GM12864 (cell line): Measurements from ENCODE around the gene SLC30A9.

Experiments used
- DNase-seq: peaks from one replicate; pipeline ENCODE4 v3.0.0-alpha.2; 2011; ENCODE audit warnings: low read depth
- H3K4me3 ChIP-seq: 2 replicates; pipeline ENCODE4 v1.5.1; 2011; ENCODE audit warnings: mild to moderate bottlenecking, low read depth, low read length, control low read depth
- TF ChIP-seq, protein P1 (sequence below): IDR thresholded peaks from 2 replicates; pipeline ENCODE4 v1.5.1; 2011; ENCODE audit warnings: low read depth, mild to moderate bottlenecking, moderate library complexity, low read length, control low read depth, inconsistent platforms; ENCODE audit errors: missing control alignments

Gene SLC30A9

GRCh38 chr4:41963105-41963504 lies 27.2 kb upstream of the SLC30A9 start:
- no peak overlapping the region for H3K4me3 ChIP-seq
- DNase-seq, result no peak
- TF ChIP-seq, protein P1, sequence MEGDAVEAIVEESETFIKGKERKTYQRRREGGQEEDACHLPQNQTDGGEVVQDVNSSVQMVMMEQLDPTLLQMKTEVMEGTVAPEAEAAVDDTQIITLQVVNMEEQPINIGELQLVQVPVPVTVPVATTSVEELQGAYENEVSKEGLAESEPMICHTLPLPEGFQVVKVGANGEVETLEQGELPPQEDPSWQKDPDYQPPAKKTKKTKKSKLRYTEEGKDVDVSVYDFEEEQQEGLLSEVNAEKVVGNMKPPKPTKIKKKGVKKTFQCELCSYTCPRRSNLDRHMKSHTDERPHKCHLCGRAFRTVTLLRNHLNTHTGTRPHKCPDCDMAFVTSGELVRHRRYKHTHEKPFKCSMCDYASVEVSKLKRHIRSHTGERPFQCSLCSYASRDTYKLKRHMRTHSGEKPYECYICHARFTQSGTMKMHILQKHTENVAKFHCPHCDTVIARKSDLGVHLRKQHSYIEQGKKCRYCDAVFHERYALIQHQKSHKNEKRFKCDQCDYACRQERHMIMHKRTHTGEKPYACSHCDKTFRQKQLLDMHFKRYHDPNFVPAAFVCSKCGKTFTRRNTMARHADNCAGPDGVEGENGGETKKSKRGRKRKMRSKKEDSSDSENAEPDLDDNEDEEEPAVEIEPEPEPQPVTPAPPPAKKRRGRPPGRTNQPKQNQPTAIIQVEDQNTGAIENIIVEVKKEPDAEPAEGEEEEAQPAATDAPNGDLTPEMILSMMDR, result peak; percentile 21

DNA sequence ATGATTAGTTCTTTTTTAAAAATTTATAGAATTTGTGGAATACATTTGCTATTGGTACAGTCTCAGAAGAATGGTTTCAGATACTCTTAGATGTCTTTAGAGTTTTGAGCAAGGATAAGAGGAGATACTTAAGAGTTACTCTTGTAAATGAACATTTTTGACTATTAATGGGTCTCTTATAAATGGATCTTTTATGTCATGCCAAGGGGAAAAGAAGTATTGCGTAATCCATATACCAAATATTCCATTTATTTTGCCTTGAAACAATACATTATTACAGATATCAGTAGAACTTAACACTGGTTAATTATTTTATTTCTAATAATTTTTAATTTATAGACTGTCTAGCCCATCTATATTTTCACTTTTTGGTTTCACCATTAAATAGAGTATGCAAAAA lies 25.9 kb upstream of the SLC30A9 start:
- H3K4me3 ChIP-seq, result no peak overlapping the region
- no peak for DNase-seq
- TF ChIP-seq, protein P1, result no peak

GRCh38 chr4:41967392-41967791 lies 22.9 kb upstream of the SLC30A9 start:
- no peak for DNase-seq
- TF ChIP-seq, protein P1, result no peak
- no peak overlapping the region for H3K4me3 ChIP-seq

DNA sequence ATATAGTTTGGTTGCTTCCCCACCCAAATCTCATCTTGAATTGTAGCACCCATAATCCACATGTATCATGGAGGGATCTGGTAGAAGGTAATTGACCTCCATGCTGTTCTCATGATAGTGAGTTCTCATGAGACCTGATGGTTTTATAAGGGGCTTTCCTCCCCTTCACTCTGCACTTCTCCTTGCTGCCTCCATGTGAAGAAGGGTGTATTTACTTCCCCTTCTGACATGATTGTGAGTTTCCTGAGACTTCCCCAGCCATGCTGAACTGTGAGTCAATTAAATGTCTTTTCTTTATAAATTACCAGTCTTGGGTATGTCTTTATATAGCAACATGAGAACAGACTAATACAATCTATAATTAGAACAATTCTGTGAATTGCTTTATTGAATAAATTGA lies 20.7 kb upstream of the SLC30A9 start:
- no peak overlapping the region for H3K4me3 ChIP-seq
- DNase-seq, result no peak
- TF ChIP-seq, protein P1, result no peak

DNA sequence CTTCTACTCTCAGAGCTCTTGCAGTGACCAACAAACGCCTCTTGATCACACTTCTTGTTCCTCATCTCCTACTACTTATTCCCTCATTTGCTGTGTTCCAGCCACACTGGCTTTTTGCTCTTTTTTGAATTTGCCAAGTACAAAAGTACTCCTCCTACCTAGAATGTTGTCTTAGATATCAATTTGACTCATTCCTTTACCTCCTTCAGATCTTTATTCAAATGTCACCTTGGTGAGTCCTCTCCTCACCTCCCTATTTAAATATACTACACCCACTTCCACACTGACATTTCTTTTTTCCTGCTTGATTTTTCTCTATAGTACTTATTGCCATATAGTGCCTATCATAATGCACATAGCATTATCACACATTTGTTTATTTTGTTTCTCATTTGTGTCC lies 15.0 kb upstream of the SLC30A9 start:
- TF ChIP-seq, protein P1, result no peak
- no peak for DNase-seq

GRCh38 chr4:41976775-41977516 lies 13.4 kb upstream of the SLC30A9 start:
- TF ChIP-seq, protein P1, result no peak
- no peak for DNase-seq
- H3K4me3 ChIP-seq, result no peak overlapping the region

More for the DNA sequence above, 15.0 kb upstream of the SLC30A9 start:
- H3K4me3 ChIP-seq, result no peak overlapping the region

DNA sequence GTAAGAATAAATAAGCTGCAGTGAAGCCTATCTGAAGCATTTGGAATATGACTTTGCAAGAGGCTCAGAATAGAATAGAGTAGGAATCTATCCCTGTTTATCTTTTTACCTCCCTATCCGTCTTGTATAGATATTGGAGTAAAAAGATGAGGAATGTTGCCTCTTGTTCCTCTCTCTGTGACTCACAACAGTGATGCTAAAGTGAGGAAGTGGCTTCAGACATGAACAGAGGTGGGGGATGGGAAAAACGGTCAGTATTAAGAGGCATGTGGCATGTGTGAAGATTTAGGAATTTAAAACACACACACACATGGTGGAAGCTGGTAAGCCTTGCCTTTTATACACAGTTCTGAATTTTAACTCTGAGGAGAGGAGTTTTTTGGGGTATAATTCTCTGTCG lies 12.6 kb upstream of the SLC30A9 start:
- no peak overlapping the region for H3K4me3 ChIP-seq
- no peak for DNase-seq
- TF ChIP-seq, protein P1, result no peak
